Stimulated activated CD8-positive, alpha-beta memory T cell treated with anti-CD3 and anti-CD28 coated beads, Interleukin-12 subunit alpha, Interleukin-12 subunit beta, amount 100 ng/mL, for 4 hours (primary cell): ENCODE results near the gene LPAR1.
"Not testable (repeated sequence)": the region's sequence is repeated elsewhere in the genome, so short reads cannot be mapped to it uniquely, and the experiment has no call there.

ENCODE experiments used
- DNase-seq: peaks from one replicate; pipeline ENCODE4 v3.0.0-alpha.2; 2020; ENCODE audit warnings: low read depth

Gene LPAR1

DNA sequence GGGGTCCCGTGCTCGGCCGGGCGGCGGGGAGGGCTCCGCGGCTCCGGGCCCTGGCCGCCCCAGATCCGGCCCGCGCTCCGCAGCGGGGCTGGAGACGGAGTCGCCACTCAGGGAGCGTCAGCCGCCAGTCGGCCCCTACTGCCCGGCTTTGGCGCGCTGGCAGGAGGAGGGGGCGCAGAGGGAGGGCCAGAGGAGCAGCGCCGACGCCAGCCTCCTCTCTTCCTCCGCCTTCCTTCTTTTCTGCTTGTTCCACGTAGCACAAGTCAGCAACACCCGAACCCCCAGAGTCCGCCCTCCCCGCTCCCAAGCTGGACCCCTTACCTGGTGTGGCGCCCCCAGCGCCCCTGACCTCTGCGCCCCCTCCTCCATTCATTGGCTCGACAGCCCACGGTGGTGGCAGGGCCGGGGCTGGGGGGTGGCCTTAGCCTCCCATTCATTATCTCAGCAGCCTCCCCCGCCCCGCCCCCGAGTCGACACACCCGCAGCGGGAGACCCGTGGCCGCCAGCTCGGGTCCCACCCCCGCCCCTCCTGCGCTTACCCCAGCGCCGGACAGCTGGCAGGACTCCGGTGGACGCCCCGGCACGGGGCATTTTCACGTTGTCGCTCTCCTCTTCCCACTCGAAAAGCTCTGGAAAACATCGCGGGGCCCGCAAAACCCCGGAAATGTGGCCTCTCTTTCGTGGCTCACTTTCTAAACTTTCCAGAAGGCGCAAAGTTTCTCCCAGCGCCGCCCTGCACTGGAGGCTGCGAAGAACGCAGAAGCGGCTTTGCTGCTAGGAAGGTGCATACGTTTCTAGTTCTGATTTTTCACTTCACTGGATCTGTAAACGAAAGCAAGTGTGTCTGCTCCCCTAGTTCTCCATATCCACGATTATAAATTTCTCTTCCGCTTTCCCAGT, at the start of gene LPAR1:
LPAR1 (minus strand) TSS at position 140 of the 900 bp plus-strand sequence. CDS start 66,353 bp downstream, outside the sequence.
- no peak for DNase-seq

DNA sequence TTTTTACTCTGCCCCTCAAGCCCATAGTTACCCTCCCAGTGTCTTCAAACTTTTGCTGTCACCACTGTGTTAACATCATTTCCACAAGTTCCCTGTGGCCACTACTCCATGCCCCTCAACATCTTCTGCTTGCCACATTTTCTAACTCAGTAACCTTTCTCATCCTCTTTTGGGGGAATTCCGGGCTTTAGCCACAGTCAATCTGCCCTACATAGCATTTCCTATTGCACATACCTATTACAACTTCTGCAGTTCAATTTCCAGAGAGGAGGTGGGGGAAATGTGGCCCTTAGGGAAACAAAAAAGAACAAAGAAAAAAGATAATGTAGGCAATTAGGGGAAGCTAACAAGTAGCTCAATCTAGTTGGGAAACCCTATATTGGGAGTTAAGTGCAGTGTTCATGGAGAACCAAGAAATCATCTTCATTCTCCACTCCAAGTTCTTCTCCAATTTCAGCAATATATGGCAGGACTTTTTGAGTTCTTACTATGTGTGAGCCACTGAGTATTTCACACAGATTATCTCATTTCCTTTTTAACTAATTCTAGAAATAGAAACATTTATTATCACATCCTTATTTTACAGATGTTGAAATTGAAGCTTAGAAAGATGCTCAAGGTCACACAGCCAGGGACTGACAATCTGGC, 40.2 kb upstream of the LPAR1 start:
- DNase-seq = no peak

- no peak for DNase-seq
Measured at GRCh38 chr9:111076519-111076918, 38.2 kb upstream of the LPAR1 start.

DNA sequence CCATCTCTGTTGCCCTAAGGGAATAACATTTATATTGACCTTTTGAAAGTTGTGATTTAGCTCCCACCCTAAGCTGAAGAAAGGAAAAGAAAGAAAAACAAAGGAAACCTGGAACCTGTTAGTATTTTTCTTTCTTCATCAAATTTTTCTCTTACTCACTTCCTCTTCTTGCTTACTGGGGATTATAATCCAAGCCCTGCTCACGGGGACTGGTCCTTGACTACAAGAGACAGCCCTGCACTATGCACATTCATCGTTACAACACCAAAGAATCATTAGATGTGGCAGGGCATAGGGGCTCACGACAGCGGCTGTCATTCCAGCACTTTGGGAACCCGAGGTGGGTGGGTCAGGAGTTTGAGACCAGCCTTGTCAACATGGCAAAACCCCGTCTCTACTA, 37.8 kb upstream of the LPAR1 start:
- no peak for DNase-seq

DNA sequence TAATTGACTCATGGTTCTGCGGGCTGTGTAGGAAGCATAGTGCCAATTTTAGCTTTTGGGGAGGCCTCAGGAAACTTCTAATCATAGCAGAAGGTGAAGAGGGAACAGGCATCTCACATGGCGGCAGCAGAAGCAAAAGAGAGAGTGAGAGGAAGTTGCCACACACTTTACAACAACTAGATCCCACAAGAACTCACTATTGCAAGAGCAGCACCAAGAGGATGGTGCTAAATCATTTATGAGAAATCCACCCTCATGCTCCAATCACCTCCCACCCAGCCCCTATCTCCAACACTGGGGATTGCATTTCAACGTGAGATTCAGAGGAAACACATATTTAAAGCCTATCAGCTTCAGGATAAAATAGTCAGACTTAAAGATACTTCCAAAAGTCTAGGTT, 36.1 kb upstream of the LPAR1 start:
- DNase-seq = no peak

- no peak for DNase-seq
Measured at GRCh38 chr9:111069183-111069582, 30.9 kb upstream of the LPAR1 start.

GRCh38 chr9:111068771-111069170, 30.5 kb upstream of the LPAR1 start:
- no peak for DNase-seq

DNA sequence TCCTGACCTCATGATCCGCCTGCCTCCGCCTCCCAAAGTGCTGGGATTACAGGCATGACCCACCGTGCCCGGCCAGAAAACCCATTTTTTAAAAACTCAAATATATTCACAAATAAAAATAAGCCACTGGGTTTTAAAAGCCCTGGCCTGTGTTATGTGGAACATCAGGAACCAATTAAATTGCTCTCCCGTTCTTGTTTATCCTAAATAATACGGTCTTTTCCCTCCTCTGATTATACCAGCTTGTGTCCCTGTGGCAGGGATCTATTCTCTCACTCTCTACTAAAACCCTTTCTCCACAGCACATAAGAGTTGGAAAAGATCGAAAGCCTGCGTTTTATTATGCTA, 30.1 kb upstream of the LPAR1 start:
- no peak for DNase-seq

GRCh38 chr9:111066468-111066867, 28.2 kb upstream of the LPAR1 start:
- DNase-seq = no peak

GRCh38 chr9:111065414-111065813, 27.1 kb upstream of the LPAR1 start:
- DNase-seq = no peak

GRCh38 chr9:111064160-111064837, 26.0 kb upstream of the LPAR1 start:
- no peak for DNase-seq

GRCh38 chr9:111063332-111063731, 25.1 kb upstream of the LPAR1 start:
- no peak for DNase-seq

- no peak for DNase-seq
Measured at GRCh38 chr9:111058166-111058565, 19.9 kb upstream of the LPAR1 start.

- DNase-seq = no peak
Measured at GRCh38 chr9:111056538-111056937, 18.3 kb upstream of the LPAR1 start.

DNA sequence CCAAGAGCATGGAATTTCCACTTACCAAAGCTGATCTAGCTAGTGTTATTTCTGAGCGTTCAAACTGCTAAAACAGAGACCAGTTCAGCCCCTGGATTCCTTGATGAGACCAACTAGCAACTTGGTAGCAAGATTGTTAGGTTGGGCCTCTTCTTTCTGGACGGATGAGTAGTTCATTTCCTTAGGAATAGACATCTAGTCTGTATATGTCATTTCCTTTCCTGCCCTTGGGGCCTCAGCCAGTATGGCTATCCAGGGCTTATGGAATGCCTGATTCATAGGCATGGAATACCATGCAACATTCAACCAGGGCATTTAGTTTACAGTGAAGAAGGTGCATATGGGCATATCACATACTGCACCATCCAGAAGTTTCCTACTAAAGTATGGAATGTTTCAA, 14.5 kb upstream of the LPAR1 start:
- DNase-seq = no peak

GRCh38 chr9:111051400-111051799, 13.1 kb upstream of the LPAR1 start:
- DNase-seq = no peak

GRCh38 chr9:111050819-111051218, 12.5 kb upstream of the LPAR1 start:
- DNase-seq = no peak

- DNase-seq = not testable (repeated sequence)
Measured at GRCh38 chr9:111047287-111047686, 9.0 kb upstream of the LPAR1 start.

GRCh38 chr9:111041902-111042301, 3.6 kb upstream of the LPAR1 start:
- DNase-seq = no peak

DNA sequence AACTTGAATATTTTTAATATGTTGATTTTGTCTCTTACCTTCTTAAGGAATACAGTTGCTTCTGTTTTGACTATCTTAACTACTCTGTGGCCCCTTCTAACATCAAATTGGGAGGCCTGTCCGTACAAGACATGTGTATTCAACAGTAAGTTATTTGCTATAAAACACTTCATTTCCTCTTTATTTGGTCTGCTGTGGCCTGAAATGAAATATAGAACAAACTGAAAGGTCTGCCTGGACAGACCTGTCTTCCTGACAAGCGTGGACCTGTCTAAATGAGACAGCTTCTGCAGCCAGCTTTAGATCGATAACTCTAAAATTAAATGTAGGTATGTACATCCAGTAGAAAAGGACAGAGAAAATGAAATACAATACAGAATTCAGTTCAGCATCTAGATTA, 2.2 kb upstream of the LPAR1 start:
- no peak for DNase-seq

GRCh38 chr9:111039231-111039906, 1.1 kb upstream of the LPAR1 start:
- no peak for DNase-seq

DNA sequence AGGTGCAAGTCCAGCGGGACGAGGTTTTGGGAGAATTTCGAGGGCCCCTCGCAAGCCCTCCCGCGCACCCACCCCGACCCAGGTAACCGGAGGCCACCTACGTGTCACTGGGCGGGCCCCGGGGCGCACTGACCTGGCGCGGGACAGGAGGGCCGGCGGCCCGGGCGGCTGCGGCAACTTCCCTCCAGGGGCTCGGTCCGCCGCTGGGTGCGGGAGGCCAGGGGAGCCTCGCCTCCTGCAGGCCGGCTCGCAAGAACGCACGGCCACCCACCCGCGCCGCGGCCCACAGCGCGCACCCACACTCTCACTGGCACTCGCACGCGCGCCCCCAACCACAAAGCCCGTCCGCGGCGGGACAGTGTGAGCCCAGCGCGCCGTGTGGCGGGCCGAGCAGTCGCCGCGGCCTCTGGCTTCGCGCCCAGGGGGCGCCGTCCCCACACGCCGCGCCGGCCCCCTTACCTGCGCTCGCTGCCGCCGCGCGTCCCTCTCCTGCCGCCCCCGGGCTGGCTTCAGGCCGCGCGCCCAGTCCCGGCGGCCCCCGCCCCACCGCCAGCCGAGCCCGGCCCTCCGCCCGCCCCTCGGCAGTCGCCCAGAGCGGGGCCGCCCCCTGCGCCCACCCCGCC, 451 bp downstream of the LPAR1 start:
- no peak for DNase-seq
